HG02798 (cell line): ENCODE measurements around the gene PPHLN1.

Source experiments
- ATAC-seq: cut with Tn5 transposase; IDR thresholded peaks from one replicate; pipeline ENCODE4 v1.9.1; 2021; ENCODE audit warnings: mild to moderate bottlenecking; ENCODE audit not compliant: unreplicated experiment, poor library complexity

Gene PPHLN1, protein sequence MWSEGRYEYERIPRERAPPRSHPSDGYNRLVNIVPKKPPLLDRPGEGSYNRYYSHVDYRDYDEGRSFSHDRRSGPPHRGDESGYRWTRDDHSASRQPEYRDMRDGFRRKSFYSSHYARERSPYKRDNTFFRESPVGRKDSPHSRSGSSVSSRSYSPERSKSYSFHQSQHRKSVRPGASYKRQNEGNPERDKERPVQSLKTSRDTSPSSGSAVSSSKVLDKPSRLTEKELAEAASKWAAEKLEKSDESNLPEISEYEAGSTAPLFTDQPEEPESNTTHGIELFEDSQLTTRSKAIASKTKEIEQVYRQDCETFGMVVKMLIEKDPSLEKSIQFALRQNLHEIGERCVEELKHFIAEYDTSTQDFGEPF

DNA sequence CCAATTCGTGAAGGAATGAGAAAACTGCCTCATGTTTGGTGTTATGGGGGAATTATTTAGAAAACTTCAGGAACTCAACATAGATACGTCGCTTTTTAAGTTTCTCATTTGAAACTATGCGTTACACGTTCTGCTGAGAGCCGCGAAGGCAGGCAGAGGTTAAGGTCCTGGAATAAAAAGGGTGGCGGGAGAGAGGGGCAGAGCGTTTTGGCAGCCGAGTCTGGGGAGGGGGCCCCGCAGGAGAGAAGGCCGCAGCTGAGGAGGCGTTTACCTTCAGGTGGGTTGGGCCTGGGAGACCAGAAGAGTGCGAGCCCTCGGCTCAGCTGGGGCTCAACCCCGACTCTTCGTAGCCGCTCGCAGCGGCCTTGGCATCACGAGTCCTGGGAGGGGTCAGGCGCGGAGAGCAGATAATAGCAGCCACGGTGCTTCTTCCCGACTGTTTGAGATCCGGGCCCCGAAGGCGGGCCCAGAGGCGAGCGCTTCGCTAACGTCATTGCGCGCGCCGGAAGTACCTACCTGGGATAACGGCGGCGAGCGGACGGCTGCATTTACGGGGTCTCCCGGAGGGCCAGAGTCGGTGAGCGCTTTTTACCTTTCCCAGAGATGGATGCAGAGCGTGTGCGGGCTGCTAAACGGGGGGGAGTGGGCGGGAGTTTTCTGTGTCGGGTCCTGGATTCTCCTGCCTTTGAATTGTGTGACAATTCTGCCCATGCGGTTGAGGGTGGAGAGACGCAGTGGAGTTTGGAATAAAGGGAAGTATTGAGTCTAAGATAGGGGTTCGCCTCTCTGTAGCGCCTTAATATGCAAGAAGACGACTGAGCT is at the start of gene PPHLN1, which contains the start of gene ZCRB1:
PPHLN1 (plus strand) TSS at position 515 of the 822 bp plus-strand sequence. CDS start 9,736 bp downstream, outside the sequence.
ZCRB1 (minus strand) TSS at position 442 of the 822 bp plus-strand sequence. CDS start 1,992 bp downstream, outside the sequence.
- peak; percentile 98 for ATAC-seq

DNA sequence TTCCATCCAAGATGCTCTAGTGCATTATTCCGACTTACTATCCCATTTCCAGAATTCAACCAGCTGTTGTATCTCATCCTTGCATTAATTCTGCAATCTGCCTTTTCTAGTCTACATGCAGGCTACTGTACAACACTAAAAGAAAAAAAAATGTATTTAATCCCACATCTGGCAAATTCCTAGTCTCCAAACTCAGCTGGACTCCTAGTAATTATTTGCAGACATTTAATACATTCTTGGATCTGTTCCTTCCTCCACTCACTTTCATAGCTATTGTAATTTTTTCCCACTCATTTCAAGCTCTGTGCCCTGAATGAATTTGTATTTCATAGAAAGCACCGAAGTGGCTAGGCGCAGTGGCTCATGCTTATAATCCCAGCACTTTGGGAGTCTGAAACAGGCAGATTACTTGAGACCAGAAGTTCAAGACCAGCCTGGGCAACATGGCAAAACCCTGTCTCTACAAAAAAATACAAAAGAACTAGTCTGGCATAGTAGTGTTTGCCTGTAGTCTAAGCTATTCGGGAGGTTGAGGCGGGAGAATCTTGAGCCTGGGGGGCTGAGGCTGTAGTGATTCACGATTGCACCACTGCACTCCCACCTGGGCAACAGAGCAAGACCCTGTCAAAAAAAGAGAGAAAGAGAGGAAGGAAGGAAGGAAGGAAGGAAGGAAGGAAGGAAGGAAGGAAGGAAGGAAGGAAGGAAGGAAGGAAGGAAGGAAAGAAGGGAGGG is 48.4 kb upstream of the PPHLN1 start:
- no peak for ATAC-seq

DNA sequence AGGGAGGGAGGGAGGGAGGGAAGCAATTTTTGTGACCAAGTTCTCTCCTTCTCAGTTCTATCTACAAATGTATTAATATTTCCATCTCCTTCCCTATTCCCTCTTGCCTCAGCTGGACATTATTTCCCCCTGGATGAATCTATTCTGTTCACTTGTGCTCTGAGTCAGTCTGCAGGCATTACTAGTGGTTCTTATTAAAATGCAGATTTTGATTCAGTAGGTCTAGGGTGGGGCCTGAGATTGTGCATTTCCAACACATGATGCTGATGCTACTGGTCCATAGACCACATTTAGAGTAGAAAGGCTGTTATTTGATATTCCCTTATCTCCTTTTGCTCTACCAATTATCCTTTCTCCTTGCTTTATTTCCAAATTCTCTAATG is 47.8 kb upstream of the PPHLN1 start:
- ATAC-seq: no peak

DNA sequence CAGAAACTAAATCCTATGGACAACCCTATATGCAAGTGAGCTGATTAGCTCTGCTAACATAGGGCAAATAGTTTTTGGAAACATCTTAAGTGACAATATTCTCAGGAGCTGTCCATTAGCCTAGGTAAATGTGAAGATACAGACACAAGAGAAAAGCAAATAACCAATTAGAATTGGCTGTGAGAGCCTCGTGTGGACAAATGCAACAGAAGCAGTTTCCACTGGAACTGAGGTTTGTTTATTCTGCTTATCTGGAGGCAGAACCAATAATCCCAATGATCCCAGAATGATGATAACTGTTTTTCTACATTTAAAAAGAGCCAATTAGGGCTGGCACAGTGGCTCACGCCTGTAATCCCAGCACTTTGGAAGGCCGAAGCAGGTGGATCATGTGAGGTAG is 44.7 kb upstream of the PPHLN1 start:
- ATAC-seq: no peak

DNA sequence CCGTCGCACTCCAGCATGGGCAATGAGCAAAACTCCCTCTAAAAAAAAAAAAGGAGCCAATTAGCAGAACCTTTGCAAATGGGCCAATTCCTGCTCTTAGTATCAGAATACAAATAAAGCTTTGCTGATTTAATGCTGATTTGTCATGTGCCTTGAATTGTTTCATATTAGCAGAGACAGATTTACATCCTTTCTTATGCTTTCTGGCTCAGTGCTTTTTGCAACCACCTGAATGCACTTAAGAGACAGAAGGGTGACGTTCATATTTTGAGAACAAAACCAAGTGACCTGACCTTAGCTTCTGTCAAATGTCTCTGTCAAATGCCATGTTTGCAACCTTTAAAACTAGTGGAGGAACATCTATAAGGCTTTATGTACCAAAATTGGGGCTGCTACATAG is 44.1 kb upstream of the PPHLN1 start:
- no peak for ATAC-seq

DNA sequence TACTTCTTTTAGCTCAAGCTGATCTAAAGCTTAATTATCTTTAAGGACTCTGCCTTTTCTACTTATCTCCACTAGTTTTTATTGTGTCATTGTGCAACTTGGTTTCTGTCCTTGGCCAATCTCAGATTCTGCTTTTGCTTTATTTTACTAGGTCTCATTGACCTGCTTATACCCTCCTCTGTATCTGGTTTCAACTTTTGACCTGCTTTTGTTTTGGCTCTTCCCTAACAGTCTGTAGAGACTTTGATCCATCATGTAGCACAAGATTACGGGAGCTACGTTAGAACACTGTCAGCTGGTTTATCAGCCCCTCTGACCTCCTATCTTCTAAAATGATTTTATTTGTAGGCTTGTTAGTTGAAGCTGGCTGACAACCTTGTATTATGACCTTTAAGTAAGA is 43.7 kb upstream of the PPHLN1 start:
- ATAC-seq: no peak

DNA sequence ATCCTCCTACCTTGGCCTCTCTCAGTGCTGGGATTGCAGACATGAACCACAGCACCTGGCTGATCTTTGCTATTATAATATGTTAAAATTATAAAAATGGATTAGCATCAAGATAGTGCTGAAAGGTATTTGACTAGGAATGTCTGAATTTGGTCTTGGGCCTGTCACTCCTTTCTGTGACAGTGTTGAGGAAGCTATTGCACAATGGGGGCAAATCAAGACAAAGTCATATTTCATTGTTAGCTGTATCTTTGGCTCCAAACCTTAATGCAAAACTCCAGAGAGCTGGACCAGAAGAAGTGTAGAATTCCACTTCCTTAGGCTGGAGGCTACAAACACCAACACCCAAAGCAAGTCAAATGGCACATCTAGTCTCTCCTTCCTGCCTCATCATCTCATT is 42.2 kb upstream of the PPHLN1 start:
- ATAC-seq: no peak

DNA sequence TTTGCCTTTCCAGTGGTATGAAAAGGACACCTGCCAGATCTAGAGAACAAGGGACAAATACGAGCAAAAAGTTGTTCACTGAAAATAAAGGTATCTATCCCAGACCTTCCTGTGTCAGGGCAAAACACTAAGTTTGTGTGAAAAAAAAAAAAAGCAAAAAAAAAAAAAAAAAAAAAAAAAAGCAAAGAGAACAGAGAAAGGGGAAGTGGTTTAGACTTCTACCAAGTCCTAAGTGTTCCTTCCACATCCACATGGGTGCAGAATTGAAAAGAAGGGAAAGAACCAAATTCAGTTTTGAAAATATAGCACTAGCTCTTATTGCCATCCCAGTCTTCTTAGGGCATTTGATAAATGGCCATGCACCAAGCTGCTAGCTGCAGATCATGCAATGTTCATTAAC is 41.8 kb upstream of the PPHLN1 start:
- no peak for ATAC-seq

DNA sequence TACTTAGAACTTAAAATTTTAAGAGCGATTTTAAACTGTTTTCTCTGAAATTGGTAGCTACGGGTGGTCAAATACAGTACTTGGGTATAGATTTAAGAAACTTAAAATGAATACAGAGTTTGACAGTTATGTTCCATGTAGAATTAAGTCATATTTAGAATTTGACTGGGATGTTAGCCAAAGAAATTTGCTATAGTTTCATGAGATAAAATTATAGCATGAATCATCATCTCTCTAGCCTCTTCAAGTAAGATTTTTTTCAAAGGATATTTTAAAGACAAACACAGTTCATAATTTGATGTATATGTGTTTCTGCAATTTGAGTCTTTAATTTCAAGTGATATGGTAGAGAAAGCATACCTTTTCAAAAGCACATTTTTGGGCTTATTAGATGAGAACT is 41.1 kb upstream of the PPHLN1 start:
- ATAC-seq: no peak

DNA sequence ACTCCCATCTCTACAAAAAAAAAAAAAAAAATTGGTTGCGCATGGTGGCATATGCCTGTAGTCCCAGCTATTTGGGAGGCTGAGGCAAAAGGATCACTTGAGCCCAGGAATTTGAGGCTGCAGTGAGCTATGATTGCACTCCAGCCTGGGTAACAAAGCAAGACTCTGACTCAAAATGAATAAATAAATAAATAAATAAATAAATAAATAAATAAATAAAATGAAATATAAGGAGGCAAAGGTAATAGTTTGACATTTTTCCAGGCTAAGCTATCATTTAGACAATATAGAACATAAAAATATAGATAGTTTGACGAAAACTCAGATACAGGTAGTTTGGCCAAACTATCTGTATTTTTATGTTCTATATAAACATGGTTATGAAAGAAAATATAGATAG is 40.5 kb upstream of the PPHLN1 start:
- no peak for ATAC-seq

DNA sequence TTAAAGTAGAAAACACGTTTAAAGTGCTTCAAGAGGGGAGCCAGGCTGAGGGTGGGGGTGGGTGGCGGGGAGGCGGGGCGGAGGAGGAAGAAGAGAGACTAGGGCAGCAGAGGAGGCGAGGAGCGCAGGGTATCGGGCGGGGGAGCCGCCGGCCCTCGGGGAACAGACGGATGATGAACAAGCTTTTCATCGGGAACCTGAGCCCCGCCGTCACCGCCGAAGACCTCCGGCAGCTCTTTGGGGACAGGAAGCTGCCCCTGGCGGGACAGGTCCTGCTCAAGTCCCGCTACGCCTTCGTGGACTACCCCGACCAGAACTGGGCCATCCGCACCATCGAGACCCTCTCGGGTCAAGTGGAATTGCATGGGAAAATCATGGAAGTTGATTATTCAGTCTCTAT is 39.2 kb upstream of the PPHLN1 start:
- no peak for ATAC-seq

DNA sequence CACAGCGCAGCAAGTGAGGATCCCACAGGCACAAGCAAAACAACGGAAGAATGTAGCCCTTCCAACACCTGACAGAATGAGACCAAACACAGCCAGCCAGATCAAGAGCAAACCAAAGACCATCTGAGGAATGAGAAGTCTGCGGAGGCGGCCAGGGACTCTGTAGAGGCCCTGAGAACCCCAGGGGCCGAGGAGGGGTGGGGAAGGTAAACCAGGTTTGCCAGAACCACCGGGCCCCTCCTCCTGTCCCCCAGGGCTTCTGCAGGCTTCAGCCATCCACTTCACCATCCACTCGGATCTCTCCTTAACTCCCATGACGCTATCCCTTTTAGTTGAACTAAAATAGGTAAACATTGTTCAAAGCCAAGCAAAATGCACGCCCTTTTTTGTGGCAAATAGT is 37.4 kb upstream of the PPHLN1 start:
- ATAC-seq: no peak

DNA sequence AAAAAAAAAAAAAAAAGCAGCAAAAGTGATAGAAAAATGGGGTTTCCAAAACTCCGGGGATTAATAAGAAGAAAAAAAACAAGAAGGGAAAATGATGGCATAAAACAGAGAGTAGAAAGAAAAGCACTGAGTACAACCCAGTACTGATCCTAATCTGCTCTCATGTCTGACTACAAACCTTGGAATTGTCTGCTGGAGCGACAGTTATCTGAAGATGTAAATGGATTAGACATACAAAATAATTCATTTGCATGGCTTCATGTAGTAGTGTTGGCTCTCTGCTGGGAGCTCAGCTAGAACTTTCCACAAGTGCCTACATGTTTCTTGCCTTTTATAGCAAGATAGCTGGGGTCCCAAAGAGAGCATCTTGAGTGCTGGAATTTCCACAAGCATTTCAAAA is 34.3 kb upstream of the PPHLN1 start:
- ATAC-seq: no peak

DNA sequence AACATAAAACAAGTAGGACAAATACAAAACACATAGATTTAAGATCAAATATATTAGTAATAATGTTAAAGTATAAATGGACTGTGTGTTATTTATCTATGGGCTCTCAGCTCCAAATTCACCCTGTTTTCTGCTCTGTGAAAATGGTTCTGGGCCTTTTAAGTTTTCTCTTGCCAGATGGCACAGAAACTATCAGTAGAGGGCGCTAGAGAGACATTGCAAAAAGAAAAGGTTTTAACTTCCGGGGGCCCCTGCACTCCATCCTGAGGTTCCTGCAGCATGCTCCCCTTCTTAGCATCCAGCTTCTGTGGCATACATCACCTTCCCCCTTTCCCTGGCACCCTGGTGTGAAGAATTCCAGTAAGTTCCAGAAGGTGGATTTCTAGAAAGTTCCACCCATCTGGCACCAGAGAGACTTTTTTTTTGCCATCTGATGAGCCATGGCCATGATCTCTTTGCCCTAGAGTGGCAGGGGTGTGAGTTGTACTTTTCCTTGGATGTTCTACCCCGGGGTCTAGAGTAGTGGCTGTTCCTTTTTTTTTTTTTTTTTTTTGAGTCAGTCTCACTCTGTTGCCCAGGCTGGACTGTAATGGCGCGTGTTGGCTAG is 29.4 kb upstream of the PPHLN1 start:
- no peak for ATAC-seq

DNA sequence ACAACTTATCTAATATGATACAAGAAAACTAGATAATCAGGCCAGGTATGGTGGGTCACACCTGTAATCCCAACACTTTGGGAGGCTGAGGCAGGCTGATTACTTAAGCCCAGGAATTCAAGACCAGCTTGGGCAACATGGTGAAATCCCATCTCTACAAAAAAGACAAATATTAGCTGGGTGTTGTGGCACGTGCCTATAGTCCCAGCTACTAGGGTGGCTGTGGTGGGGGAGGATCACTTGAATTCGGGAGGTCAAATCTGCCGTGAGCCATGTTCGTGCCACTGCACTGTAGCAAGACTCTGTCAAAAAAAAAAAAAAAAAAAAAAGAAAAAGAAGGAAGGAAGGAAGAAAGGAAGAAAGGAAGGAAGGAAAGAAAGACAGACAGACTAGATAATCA is 27.1 kb upstream of the PPHLN1 start:
- no peak for ATAC-seq

DNA sequence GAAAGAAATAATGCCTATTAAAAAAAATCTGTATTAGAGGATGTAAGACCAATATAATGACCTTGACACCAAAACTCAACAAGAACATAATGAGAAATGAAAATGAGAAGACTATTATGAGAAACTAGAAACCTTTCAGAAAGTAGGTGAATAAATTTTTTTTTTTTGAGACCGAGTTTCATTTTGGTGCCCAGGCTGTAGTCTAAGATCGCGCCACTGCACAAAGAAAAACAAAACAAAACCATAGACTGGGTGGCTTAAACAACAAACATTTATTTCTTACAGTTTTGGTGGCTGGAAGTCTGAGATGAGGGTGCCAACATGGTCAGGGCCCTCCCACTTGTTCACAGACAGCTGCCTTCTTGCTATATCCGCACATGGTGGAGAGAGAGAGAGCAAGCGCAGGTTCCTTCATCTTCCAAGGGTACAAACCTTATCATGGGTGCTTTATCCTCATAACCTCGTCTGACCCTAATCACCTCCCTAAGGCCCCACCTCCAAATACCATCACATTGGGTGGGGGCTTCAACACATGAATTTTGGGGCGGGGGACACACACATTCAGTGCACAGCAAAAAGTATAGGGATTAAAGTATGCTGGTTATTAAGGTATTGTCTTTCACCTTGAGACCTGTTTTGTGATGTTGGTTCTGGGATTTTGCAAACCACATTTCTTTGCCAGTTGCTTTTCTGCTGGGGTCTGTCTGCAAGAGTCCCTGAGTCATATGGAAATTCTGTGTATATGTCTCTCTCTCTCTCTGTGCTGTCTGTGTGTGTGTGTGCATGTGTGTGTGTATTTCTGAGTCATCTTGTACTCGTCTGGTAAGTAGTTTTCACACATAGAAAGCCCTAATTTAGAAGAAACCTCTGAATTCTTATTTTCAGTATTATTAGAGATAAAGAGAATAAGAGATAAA is 26.3 kb upstream of the PPHLN1 start:
- peak; percentile 84 for ATAC-seq

DNA sequence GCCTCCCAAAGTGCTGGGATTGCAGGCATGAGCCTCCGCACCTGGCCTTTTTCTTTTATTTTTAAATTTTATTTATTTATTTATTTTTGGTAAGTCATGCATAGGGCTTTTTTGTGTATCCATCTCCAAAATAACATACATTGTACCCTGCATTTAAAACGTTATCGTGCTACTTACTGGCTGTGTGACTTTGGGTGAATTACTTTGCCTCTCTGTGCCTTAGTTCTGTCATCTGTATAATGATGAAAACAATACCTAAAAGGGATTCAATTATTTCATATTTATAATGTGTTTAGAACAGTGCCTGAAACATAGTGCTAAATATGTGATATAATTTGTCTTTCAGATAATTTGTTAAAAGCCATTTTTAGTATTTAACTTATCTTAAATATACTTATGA is 19.7 kb upstream of the PPHLN1 start:
- no peak for ATAC-seq

DNA sequence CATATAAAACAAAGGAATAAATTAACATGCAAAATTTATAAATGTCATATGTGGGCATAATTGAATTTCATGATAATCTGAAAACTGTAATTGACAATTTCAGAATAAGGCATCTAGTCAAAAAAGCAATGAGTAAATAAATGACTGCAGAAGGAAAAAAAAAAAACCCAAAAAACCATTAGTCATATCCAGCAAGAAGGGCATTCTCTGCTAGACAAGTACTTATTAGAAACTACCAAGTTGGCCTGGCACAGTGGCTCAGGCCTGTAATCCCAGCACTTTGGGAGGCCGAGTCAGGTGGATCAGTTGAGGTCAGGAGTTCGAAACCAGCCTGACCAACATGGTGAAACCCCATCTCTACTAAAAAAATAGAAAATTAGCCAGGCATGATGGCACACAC is 17.6 kb upstream of the PPHLN1 start:
- no peak for ATAC-seq

DNA sequence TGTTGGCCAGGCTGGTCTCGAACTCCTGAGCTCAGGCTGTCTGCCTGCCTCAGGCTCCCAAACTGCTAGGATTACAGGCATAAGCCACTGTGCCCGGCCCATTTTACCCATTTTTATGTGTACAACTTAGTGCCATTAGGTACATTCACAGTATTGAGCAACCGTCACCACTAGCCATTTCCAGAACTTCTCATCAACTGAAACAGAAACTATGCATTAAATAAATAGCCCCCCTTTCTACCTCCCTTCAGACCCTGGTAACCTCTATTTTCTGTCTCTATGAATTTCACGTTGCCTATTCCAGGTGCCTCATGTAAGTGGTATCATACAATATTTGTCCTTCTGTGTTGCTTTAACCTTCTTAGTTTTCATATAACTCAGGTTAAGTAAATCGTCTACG is 16.0 kb upstream of the PPHLN1 start:
- ATAC-seq: no peak

DNA sequence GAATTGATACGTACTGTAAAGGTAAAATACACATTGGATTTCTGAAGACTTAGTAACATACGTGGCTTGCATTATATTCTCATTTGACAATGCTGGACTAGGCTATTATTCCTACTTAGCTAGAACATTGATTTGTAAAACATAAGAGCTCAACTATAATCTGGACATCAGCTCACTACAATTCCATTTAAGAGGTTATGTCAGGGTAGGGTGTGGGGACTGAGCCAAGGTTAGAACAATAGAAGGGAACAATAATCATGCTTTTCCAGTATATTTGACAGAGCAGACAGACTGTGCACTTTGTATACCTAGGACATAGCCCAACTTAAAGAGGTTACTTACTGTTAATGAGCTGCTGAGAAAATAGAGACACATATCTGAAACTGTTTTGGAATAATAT is 10.9 kb upstream of the PPHLN1 start:
- ATAC-seq: no peak
